Heart left ventricle (tissue), 16 donors: ENCODE results near the gene ZNF304. TPM values are rescaled to one million over a fixed set of nuclear protein-coding genes. Genes with fewer than 3 reads are reported as not detected.
A peak's percentile ranks its signal among the peaks of the same experiment; 100 is the strongest.

Experiments used
- ATAC-seq, 4 donors: fragments of 200-7000 bp; cut with Tn5 transposase; one replicate each; pipeline ENCODE4 v1.9.1; 2020 to 2022; ENCODE audit warnings: moderate library complexity in 4 of 4, mild to moderate bottlenecking in 3 of 4, moderate number of reproducible peaks in 1 of 4
- DNase-seq, 5 donors: peaks; one replicate each; pipeline ENCODE4 v3.0.0-alpha.2; 2020
- H3K27ac ChIP-seq, 12 donors: fragments of 200-600 bp; sonication (generic) in 4 of 12; one replicate each; pipeline versions ENCODE4 v1.5.0 to v1.8.0; 2016 to 2022; ENCODE audit warnings: mild to moderate bottlenecking in 2 of 12
- H3K27me3 ChIP-seq, 9 donors: fragments of 200-600 bp; sonication (generic) in 2 of 9; one replicate each; pipeline versions ENCODE4 v1.5.1 to v1.8.0; 2016 to 2022; ENCODE audit warnings: mild to moderate bottlenecking in 3 of 9
- H3K36me3 ChIP-seq, 9 donors: fragments of 200-600 bp; sonication (generic) in 2 of 9; one replicate each; pipeline versions ENCODE4 v1.5.0 to v1.8.0; 2018 to 2022; ENCODE audit warnings: mild to moderate bottlenecking in 2 of 9
- H3K4me1 ChIP-seq, 12 donors: fragments of 200-600 bp; sonication (generic) in 4 of 12; one replicate each; pipeline versions ENCODE4 v1.5.0 to v1.8.0; 2016 to 2022; ENCODE audit warnings: mild to moderate bottlenecking in 3 of 12
- H3K4me3 ChIP-seq, 12 donors: fragments of 200-600 bp; sonication (generic) in 4 of 12; one replicate each; pipeline versions ENCODE4 v1.5.0 to v1.8.0; 2017 to 2022; ENCODE audit warnings: mild to moderate bottlenecking in 9 of 12, moderate library complexity in 4 of 12
- H3K9me3 ChIP-seq, 12 donors: fragments of 200-600 bp; sonication (generic) in 4 of 12; one replicate each; pipeline versions ENCODE4 v1.5.0 to v1.8.0; 2016 to 2022; ENCODE audit warnings: mild to moderate bottlenecking in 1 of 12
- CTCF ChIP-seq, 12 donors: fragments of 200-600 bp; sonication (generic) in 4 of 12; IDR thresholded peaks; one replicate each; pipeline versions ENCODE4 v1.5.0 to v1.8.0; 2018 to 2022; ENCODE audit warnings: antibody characterized with exemption in 12 of 12, mild to moderate bottlenecking in 5 of 12
- POLR2A ChIP-seq, 2 donors: fragments of 450-650 bp; IDR thresholded peaks; one replicate each; pipeline ENCODE4 v1.6.1; 2017; ENCODE audit warnings: antibody characterized with exemption in 2 of 2, mild to moderate bottlenecking in 2 of 2, moderate library complexity in 2 of 2
- WGBS, 4 donors: extraction: QIAGEN DNeasy Blood & Tissue Kit in 2 of 4; methylation state at CpG; one replicate each; pipeline versions ENCODE4 v1.1.5 to v1.1.7; 2013 to 2018; 5-methylcytosine and 5-hydroxymethylcytosine counted together
- intact Hi-C, 10 donors: fragments of 100-400 bp; cut with DNase I; formaldehyde crosslinking; loops; one replicate each; pipeline versions ENCODE4 v1.11.1 to v1.14.2; 2022
- polyA plus RNA-seq, 2 donors: library from polyadenylated mRNA; stranded (reverse); fragments of 200-250 nt; gene quantifications; one replicate each; pipeline ENCODE4 v1.2.3, GENCODE V29; 2013
- total RNA-seq, 9 donors: library from RNA; depleted of rRNA in 2 of 9; stranded (reverse); fragments of >200 nt in 2 of 9; fragmentation: NEBNext Ultra II Directional in 3 of 9; extraction: Animal tissue kit (Norgen Biotek cat#: 25700) in 3 of 9; gene quantifications; one replicate each; pipeline versions ENCODE4 v1.1.0 to v1.2.4, GENCODE V29; 2016 to 2023
- donor health status: ischemic (EF 13 %, LVEDD 7.1; RV severe dilation, severe dysfunction).
- donor health status: healthy with polysubstance abuse.
- donor health status: DM: no; HTN: yes; CAD: no.
- donor health status: DM: no; HTN: no; CAD: no.
- donor health status: ischemic (EF 25% LVEDD 6.9; RV normal size, moderate dysfunction).
- donor health status: ischemic (EF 25% LVEDD 5.7; RV mildly dilated, moderate dysfunction).
- donor health status: healthy.
- donor health status: DM: yes; HTN: yes; CAD: no.
- donor health status: ischemic (EF 35%, LVEDD 5.7; RV mildly dilated, moderate dysfunction).
- donor health status: nonischemic (EF 11% LVEDD 7.7; RV severe dilation, severe dysfunction).
- donor health status: DM: yes; HTN: yes; CAD: no.
- donor health status: PGD.
- donor health status: ischemic (EF 29% LVEDD 5.4; RV normal size, mild dysfunction).
- donor health status: nonischemic (EF 23%, LVEDD 6.1; RV moderate dilation, normal function).

The ZNF304 gene
- total and polyA plus RNA-seq, 11 donors = 2.7 to 14.5 (median 8.9) TPM

DNA sequence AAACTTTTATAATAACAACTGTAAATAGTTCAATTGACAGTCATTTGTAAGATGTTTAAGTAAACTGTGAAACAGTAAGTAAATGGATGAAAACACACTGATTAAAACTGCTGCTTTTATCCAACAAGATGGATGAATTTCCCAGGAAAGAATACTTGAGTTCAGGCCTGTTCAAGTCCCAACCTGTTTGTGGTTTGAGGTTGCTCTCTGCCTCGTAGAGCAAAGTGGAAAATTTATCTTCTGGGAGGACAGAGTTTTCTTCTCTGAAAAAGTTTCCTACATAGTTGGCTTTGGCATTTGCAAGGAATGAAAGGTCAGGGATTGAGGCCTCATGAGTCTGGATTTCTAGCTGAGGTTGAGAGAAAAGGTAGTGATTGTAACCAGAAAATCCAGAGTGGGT, 46.0 kb upstream of the ZNF304 start:
- Histone ChIP-seq H3K27me3 (no peaks in the 10 kb centered on the region), H3K9me3 (peaks cover 0 to 5% (median 0%) of the 10 kb centered on the region in 12 donors), H3K4me1 (peaks cover 0 to 16% (median 5%) of the 10 kb centered on the region in 12 donors), H3K36me3 (peaks cover 0 to 31% (median 21%) of the 10 kb centered on the region in 9 donors), H3K4me3 (no peak overlapping the region), H3K27ac (no peak overlapping the region)
- intact Hi-C loops = no loop called here
- 0 to 74% (median 15%) methylated on average over 1 of the region's 1 CpG for WGBS, 4 donors
- TF ChIP-seq CTCF (IDR thresholded peaks at IDR 0.05) (no peak), POLR2A (IDR thresholded peaks at IDR 0.05) (no peak)
- DNase-seq (no peak), ATAC-seq (no peak)

DNA sequence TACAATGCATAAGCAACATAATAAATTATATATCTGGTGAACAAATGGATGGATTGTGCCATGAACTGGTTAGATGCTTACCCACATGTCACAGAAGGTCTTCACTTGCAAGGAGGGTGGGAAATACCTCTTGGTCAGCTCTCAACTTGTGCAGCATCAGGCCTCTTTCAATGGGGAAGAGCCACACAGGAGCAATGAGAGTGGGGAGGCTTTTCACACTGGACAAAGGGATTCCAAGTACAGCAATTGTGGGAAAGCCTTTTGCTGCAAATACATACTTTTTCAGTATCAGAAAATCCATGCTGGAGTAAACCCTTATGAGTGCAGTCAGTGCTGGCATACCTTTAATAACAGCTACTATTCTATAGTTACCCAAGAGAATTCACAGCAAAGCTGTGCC, 42.6 kb upstream of the ZNF304 start:
- H3K27ac ChIP-seq = no peak overlapping the region
- TF ChIP-seq POLR2A (IDR thresholded peaks at IDR 0.05) = no peak
- TF ChIP-seq CTCF (IDR thresholded peaks at IDR 0.05) = no peak
- intact Hi-C loops = no loop called here
- H3K27me3 ChIP-seq = no peaks in the 10 kb centered on the region
- H3K4me3 ChIP-seq = no peak overlapping the region
- peaks cover 0 to 15% (median 7%) of the 10 kb centered on the region in 9 donors for H3K36me3 ChIP-seq
- DNase-seq (no peak), ATAC-seq (no peak)
- H3K9me3 ChIP-seq = peaks cover 0 to 5% (median 0%) of the 10 kb centered on the region in 12 donors
- no peaks in the 10 kb centered on the region for H3K4me1 ChIP-seq

GRCh38 chr19:57310792-57311191, 40.3 kb upstream of the ZNF304 start:
- H3K36me3 ChIP-seq = peaks cover 0 to under 1% (median 0%) of the 10 kb centered on the region in 9 donors
- H3K4me1 ChIP-seq = no peaks in the 10 kb centered on the region
- WGBS, 4 donors = 69 to 92% (median 81%) methylated on average over 2 of the region's 2 CpGs
- intact Hi-C loops = no loop called here
- no peaks in the 10 kb centered on the region for H3K27me3 ChIP-seq
- H3K9me3 ChIP-seq = peaks cover 0 to 5% (median 0%) of the 10 kb centered on the region in 12 donors
- H3K27ac ChIP-seq = no peak overlapping the region
- no peak for TF ChIP-seq POLR2A (IDR thresholded peaks at IDR 0.05)
- no peak for TF ChIP-seq CTCF (IDR thresholded peaks at IDR 0.05)
- DNase-seq (no peak), ATAC-seq (peak in 1 of 4 donors; percentile 13)
- H3K4me3 ChIP-seq = no peak overlapping the region

GRCh38 chr19:57314146-57314545, 36.9 kb upstream of the ZNF304 start:
- no peak for DNase-seq
- Histone ChIP-seq H3K4me3 (no peak overlapping the region), H3K27me3 (peaks cover 0 to 28% (median 0%) of the 10 kb centered on the region in 9 donors), H3K27ac (no peak overlapping the region), H3K36me3 (no peaks in the 10 kb centered on the region), H3K9me3 (no peaks in the 10 kb centered on the region), H3K4me1 (no peaks in the 10 kb centered on the region)
- TF ChIP-seq CTCF (IDR thresholded peaks at IDR 0.05) (no peak), POLR2A (IDR thresholded peaks at IDR 0.05) (no peak)
- ATAC-seq = no peak
- WGBS, 4 donors = 61 to 73% (median 67%) methylated on average over 4 of the region's 4 CpGs
- intact Hi-C loops = no loop called here
